Right atrium auricular region (tissue), 2 donors: Measurements from ENCODE around the gene CDH22. TPM values are rescaled to one million over a fixed set of nuclear protein-coding genes. Genes with fewer than 3 reads are reported as not detected.

Experiments
- DNase-seq: peaks from one replicate; pipeline ENCODE4 v3.0.0-alpha.2; 2019; ENCODE audit warnings: low spot score
- H3K27ac ChIP-seq, 2 donors: fragments of 200-600 bp; sonication (generic); 1 replicate in 1 of 2; 2 replicates in 1 of 2; pipeline ENCODE4 v1.5.1; 2016 to 2019
- H3K27me3 ChIP-seq, 2 donors: fragments of 200-600 bp; sonication (generic); one replicate each; pipeline versions ENCODE4 v1.5.1 to v1.6.0; 2017 to 2019
- H3K36me3 ChIP-seq: fragments of 200-600 bp; sonication (generic); one replicate; pipeline ENCODE4 v1.5.1; 2016
- H3K4me1 ChIP-seq, 2 donors: fragments of 200-600 bp; sonication (generic); one replicate each; pipeline versions ENCODE4 v1.5.1 to v1.6.0; 2017 to 2019
- H3K4me3 ChIP-seq, 2 donors: fragments of 200-600 bp; sonication (generic); 1 replicate in 1 of 2; 2 replicates in 1 of 2; pipeline ENCODE4 v1.5.1; 2017 to 2019; ENCODE audit warnings: mild to moderate bottlenecking in 1 of 2, moderate library complexity in 1 of 2
- H3K9me3 ChIP-seq, 2 donors: fragments of 200-600 bp; sonication (generic); one replicate each; pipeline ENCODE4 v1.5.1; 2019
- CTCF ChIP-seq, 2 donors: fragments of 200-600 bp; sonication (generic); IDR thresholded peaks; one replicate each; pipeline ENCODE4 v1.5.1; 2019; ENCODE audit warnings: antibody characterized with exemption in 2 of 2
- total RNA-seq, 2 donors: library from RNA; depleted of rRNA; stranded (reverse); fragments of >200 nt; gene quantifications; one replicate each; pipeline ENCODE4 v1.1.0, GENCODE V29; 2016

The CDH22 gene
- total RNA-seq, 2 donors from 2014 or later = 0.67 to 4.4 TPM

- no peaks in the 10 kb centered on the region for H3K4me1 ChIP-seq
- no peak overlapping the region for H3K27ac ChIP-seq
- no peak for TF ChIP-seq CTCF (IDR thresholded peaks at IDR 0.05)
- H3K4me3 ChIP-seq = no peak overlapping the region
- H3K9me3 ChIP-seq = no peaks in the 10 kb centered on the region
- no peak for DNase-seq
- H3K27me3 ChIP-seq = peaks cover 0 to 3% of the 10 kb centered on the region in 2 donors
- H3K36me3 ChIP-seq = no peaks in the 10 kb centered on the region
Measured at GRCh38 chr20:46179862-46180261, 128.4 kb downstream of the CDH22 start.

GRCh38 chr20:46178891-46179290, 129.4 kb downstream of the CDH22 start:
- Histone ChIP-seq H3K9me3 (no peaks in the 10 kb centered on the region), H3K27me3 (peaks cover 0 to 10% of the 10 kb centered on the region in 2 donors), H3K36me3 (no peaks in the 10 kb centered on the region), H3K4me3 (no peak overlapping the region), H3K4me1 (no peaks in the 10 kb centered on the region), H3K27ac (no peak overlapping the region)
- DNase-seq = no peak
- no peak for TF ChIP-seq CTCF (IDR thresholded peaks at IDR 0.05)

- no peak for TF ChIP-seq CTCF (IDR thresholded peaks at IDR 0.05)
- no peaks in the 10 kb centered on the region for H3K9me3 ChIP-seq
- H3K4me1 ChIP-seq = no peaks in the 10 kb centered on the region
- no peaks in the 10 kb centered on the region for H3K36me3 ChIP-seq
- no peak overlapping the region for H3K4me3 ChIP-seq
- peaks cover 0 to 10% of the 10 kb centered on the region in 2 donors for H3K27me3 ChIP-seq
- no peak overlapping the region for H3K27ac ChIP-seq
- DNase-seq = no peak
Measured at GRCh38 chr20:46177768-46178167, 130.5 kb downstream of the CDH22 start.

- Histone ChIP-seq H3K9me3 (no peaks in the 10 kb centered on the region), H3K27ac (no peak overlapping the region), H3K4me3 (no peak overlapping the region), H3K4me1 (no peaks in the 10 kb centered on the region), H3K27me3 (peaks cover 0 to 10% of the 10 kb centered on the region in 2 donors), H3K36me3 (no peaks in the 10 kb centered on the region)
- no peak for TF ChIP-seq CTCF (IDR thresholded peaks at IDR 0.05)
- no peak for DNase-seq
Measured at GRCh38 chr20:46176739-46177378, 131.4 kb downstream of the CDH22 start.

- Histone ChIP-seq H3K9me3 (no peaks in the 10 kb centered on the region), H3K27ac (no peak overlapping the region), H3K4me3 (peak overlapping the region in 1 of 2 donors; percentile 2), H3K36me3 (no peaks in the 10 kb centered on the region), H3K27me3 (peaks cover 0 to 10% of the 10 kb centered on the region in 2 donors), H3K4me1 (no peaks in the 10 kb centered on the region)
- no peak for TF ChIP-seq CTCF (IDR thresholded peaks at IDR 0.05)
- no peak for DNase-seq
Measured at GRCh38 chr20:46175127-46175494, 133.2 kb downstream of the CDH22 start.
